Activated T-helper 1 cell treated with anti-CD3 and anti-CD28 coated beads, Interleukin-12 subunit alpha, Interleukin-12 subunit beta, Interleukin-2, Interleukin-4 antibody, amounts not matched to agents 30 ng/mL and 10 ng/mL and 1 ng/mL, durations not matched to agents 14 hours and 24 hours and 36 hours (primary cell): ENCODE results near the gene PKHD1. TPM values are rescaled to one million over a fixed set of nuclear protein-coding genes. Genes with fewer than 3 reads are reported as not detected.

Experiments
- DNase-seq: peaks from one replicate; pipeline ENCODE4 v3.0.0; 2021; ENCODE audit warnings: low spot score
- H3K27ac Mint-ChIP-seq: one replicate; pipeline ENCODE4 v1.8.0; 2021; ENCODE audit warnings: mild to moderate bottlenecking, mixed read lengths
- H3K27me3 Mint-ChIP-seq: one replicate; pipeline ENCODE4 v1.8.0; 2022; ENCODE audit warnings: mild to moderate bottlenecking, moderate library complexity, mixed read lengths; ENCODE audit not compliant: insufficient read depth
- H3K36me3 Mint-ChIP-seq: one replicate; pipeline ENCODE4 v1.8.0; 2021; ENCODE audit warnings: low read depth, mixed read lengths
- H3K4me1 Mint-ChIP-seq: one replicate; pipeline ENCODE4 v1.8.0; 2021; ENCODE audit warnings: low read depth, mixed read lengths
- H3K4me3 Mint-ChIP-seq: one replicate; pipeline ENCODE4 v1.8.0; 2021; ENCODE audit warnings: mild to moderate bottlenecking, moderate library complexity, mixed read lengths
- H3K9me3 Mint-ChIP-seq: one replicate; pipeline ENCODE4 v1.8.0; 2021; ENCODE audit warnings: mixed read lengths
- intact Hi-C: fragments of 100-400 bp; cut with micrococcal nuclease; formaldehyde crosslinking; loops from one replicate; pipeline ENCODE4 v1.15.1; 2024
- total RNA-seq: library from RNA; stranded (reverse); gene quantifications from 2 replicates; pipeline ENCODE4 v1.2.3, GENCODE V29; 2022

PKHD1 gene
- total RNA-seq, 1 donor from 2014 or later, result not detected

DNA sequence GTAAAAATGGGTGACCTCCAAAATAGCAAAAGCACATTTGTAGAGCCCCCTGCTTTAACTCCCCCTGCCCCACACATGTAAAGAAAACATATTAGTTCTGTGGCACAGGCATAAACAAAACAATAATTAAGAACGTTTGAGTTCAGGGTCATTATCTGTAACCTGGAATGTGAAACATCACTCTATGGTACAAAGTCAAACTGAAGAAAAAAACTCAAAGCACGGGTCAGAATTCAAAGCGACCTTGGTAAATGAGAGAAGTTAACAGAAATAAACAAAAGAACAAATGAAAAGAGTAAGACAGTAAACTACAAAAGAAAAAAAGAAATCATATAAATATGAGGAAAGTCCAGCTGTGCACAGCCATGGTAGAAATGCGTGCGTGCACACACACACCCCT lies 67.5 kb downstream of the PKHD1 start:
- H3K9me3 Mint-ChIP-seq, result no peaks in the 10 kb centered on the region
- H3K4me3 Mint-ChIP-seq, result no peak overlapping the region
- intact Hi-C loops, result no loop called here
- peaks cover 9% of the 10 kb centered on the region for H3K27me3 Mint-ChIP-seq
- no peaks in the 10 kb centered on the region for H3K36me3 Mint-ChIP-seq
- DNase-seq, result no peak
- no peak overlapping the region for H3K27ac Mint-ChIP-seq
- no peaks in the 10 kb centered on the region for H3K4me1 Mint-ChIP-seq

DNA sequence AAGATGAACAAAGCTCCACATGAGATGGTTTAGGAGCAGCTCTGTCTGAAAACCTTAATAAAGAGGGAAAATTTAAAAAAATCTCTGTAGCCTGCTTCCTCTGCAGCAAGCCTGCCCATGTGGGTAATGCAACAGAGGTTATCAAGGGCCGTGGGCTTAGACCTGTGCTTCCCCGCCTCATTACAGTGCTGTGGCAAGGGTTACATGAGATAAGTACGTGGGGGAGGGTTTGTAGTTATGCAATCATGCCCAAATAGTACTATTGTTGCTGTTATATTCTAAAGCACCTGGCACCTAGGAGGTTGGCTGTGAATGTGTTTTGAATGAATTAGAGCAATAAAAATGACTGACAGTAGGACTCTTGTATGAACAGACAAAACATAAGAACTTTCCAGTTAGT lies 68.3 kb downstream of the PKHD1 start:
- H3K4me1 Mint-ChIP-seq, result no peaks in the 10 kb centered on the region
- no peak overlapping the region for H3K4me3 Mint-ChIP-seq
- H3K27ac Mint-ChIP-seq, result no peak overlapping the region
- H3K27me3 Mint-ChIP-seq, result peaks cover 9% of the 10 kb centered on the region
- no peaks in the 10 kb centered on the region for H3K9me3 Mint-ChIP-seq
- intact Hi-C loops, result no loop called here
- H3K36me3 Mint-ChIP-seq, result no peaks in the 10 kb centered on the region
- DNase-seq, result no peak

DNA sequence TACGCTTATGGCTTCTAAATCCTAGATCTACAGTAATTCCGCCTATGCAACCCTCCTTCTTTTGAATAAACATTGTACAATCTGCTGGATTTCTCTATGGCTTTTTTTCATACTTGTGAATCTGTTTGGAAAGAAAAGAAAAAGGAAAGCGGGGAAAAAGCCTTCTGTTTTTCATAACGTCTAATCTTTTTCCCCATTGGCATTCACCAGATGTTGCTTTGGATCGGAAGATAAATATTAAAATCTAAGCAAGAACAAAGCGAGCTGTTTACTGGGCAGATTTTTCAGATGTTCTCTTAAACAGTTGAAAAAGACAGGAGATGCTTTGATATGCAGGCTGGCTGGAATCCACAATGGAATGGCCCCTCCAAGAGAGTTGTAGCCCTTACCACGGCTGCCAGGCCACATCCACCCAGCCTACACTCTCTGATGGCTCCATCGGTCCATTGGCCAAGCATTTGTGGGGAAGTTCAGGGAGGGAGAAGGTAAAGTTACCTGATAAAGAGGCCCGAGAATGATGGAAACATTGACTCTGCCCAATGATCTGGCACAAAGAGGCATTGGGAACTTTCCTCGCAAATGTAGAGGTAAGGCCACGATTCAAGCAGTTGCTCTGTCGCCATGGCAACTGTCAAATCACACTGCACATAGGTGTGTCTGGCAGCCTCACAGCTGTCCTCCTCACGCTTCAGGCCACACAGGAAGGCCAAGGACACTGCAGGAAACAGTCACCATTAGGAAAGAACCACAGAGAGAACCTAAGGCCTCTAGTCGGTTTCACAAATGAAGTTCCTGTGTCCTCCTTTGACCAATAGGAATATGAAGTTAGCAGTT lies 70.3 kb downstream of the PKHD1 start:
- no peak overlapping the region for H3K4me3 Mint-ChIP-seq
- intact Hi-C loops, result no loop called here
- H3K4me1 Mint-ChIP-seq, result no peaks in the 10 kb centered on the region
- DNase-seq, result no peak
- H3K36me3 Mint-ChIP-seq, result no peaks in the 10 kb centered on the region
- no peak overlapping the region for H3K27ac Mint-ChIP-seq
- H3K27me3 Mint-ChIP-seq, result peaks cover 11% of the 10 kb centered on the region
- no peaks in the 10 kb centered on the region for H3K9me3 Mint-ChIP-seq

DNA sequence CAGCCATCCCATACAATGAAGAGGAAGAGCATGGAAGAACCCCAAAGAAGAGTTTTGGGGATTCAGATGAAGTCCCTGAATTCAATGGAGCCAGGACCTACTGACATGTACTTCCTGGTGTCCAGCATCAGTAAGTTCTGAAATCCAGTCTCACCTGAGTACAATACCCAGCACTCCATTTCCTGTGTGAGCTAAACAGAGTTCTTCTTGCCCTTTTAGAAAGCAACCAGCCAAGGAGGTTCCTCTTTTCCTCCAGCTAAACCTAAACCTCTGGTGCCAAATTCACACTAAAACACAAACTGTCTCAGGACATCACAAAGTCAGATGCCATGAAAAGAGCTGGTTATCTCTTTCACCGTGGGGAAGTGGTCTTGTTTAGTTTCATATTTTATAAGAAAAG lies 71.5 kb downstream of the PKHD1 start:
- Mint-ChIP-seq H3K4me1 (no peaks in the 10 kb centered on the region), H3K27me3 (peaks cover 14% of the 10 kb centered on the region), H3K4me3 (no peak overlapping the region), H3K36me3 (no peaks in the 10 kb centered on the region), H3K27ac (no peak overlapping the region), H3K9me3 (no peaks in the 10 kb centered on the region)
- no peak for DNase-seq
- intact Hi-C loops, result no loop called here

DNA sequence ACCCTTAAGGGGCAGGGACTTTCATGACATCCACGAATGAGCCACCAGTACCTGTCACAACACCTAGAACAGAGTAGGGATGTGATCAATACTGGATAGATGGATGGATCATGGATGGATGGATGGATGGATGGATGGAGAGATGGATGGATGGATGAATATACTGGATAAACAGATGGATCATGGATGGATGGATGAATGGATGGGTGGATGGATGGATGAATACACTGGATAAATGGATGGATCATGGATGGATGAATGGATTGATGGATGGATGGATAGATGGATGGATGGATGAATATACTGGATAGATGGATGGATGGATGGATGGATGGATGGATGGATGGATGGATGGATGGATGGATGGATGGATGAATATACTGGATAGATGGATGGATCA lies 73.0 kb downstream of the PKHD1 start:
- Mint-ChIP-seq H3K4me1 (no peaks in the 10 kb centered on the region), H3K27ac (no peak overlapping the region), H3K9me3 (no peaks in the 10 kb centered on the region), H3K27me3 (peaks cover 11% of the 10 kb centered on the region), H3K4me3 (no peak overlapping the region), H3K36me3 (no peaks in the 10 kb centered on the region)
- no peak for DNase-seq
- intact Hi-C loops, result no loop called here

DNA sequence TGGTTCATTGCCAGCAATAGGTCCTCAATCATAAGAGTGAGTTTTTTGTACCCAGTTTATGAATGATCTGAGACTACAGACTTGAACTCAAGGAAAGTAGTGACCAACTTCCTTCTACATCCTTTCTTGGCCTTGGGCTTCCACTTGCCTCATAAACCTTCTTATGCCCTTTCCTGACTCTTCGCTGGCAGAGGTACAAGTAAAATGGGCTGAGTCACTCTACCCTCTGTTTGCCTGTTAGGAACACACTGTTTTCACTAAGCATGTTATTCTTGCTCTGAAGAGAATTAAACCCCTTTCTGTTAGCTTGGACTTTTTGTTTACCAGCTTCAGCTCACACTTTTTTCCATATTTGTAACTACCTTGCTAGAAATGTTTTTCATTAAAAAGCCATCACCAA lies 74.4 kb downstream of the PKHD1 start:
- Mint-ChIP-seq H3K4me3 (no peak overlapping the region), H3K36me3 (no peaks in the 10 kb centered on the region), H3K27me3 (peaks cover 7% of the 10 kb centered on the region), H3K9me3 (no peaks in the 10 kb centered on the region), H3K27ac (no peak overlapping the region), H3K4me1 (no peaks in the 10 kb centered on the region)
- intact Hi-C loops, result no loop called here
- DNase-seq, result no peak

DNA sequence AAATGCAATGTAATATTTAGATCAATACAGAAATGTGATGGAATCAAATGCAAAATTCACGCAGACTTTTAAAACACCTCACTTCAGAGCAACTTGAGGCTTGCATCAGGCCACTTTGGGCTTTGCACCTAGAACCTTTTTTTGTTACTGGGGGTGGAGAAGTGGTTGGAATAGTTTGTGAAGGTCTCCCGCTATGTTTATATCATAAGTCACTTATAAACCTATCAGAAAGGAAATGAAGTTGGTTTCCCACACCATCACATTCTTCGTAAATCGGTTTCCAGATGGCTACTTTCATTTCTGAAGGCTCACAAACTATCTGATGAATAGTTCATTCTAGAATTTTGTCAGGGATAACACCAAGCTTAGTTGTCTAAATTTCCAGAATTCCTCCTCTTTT lies 74.8 kb downstream of the PKHD1 start:
- H3K27me3 Mint-ChIP-seq, result peaks cover 7% of the 10 kb centered on the region
- no peaks in the 10 kb centered on the region for H3K36me3 Mint-ChIP-seq
- DNase-seq, result no peak
- no peaks in the 10 kb centered on the region for H3K4me1 Mint-ChIP-seq
- intact Hi-C loops, result no loop called here
- no peak overlapping the region for H3K27ac Mint-ChIP-seq
- no peaks in the 10 kb centered on the region for H3K9me3 Mint-ChIP-seq
- no peak overlapping the region for H3K4me3 Mint-ChIP-seq

DNA sequence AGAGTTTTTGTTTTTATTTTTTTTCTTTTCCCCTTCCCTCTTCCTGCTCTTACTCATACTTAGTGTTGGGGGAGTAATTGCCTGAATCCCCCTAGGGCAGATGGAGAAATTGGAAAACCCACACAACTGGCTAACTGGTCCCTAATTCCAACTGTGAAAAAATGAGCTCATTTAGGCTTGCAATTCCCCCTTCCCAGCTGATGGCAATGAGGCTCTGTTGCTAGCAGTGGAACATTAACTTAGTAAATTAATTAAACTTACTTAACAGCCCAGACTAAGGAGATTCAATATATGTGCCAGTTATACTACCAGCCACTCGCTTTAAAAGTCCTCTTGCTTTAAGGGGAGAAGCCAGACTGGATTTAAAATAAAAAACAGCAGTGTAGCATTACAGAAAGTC lies 76.6 kb downstream of the PKHD1 start:
- intact Hi-C loops, result no loop called here
- Mint-ChIP-seq H3K27ac (no peak overlapping the region), H3K4me1 (no peaks in the 10 kb centered on the region), H3K4me3 (no peak overlapping the region), H3K36me3 (no peaks in the 10 kb centered on the region), H3K9me3 (no peaks in the 10 kb centered on the region), H3K27me3 (peaks cover 7% of the 10 kb centered on the region)
- DNase-seq, result no peak

DNA sequence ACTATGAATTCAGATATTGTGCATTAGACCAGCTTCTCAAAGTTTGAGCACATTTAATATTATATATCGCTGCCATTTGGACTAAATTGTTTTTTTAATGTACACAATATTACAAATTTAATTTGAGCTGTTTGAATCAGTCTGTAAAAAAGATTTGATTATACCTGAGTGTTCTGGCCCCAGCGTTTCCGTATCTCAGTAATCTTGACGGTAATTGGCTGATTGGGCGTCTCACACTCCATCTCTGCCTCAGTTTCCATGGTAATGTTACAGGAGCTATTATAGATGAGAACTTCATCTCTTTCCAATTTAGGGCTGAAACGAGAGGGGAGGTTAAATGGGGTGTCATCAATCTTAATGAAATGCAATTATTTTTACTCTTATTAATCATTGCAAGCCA lies 77.3 kb downstream of the PKHD1 start:
- Mint-ChIP-seq H3K9me3 (no peaks in the 10 kb centered on the region), H3K27me3 (peaks cover 5% of the 10 kb centered on the region), H3K27ac (no peak overlapping the region), H3K36me3 (no peaks in the 10 kb centered on the region), H3K4me3 (no peak overlapping the region), H3K4me1 (no peaks in the 10 kb centered on the region)
- intact Hi-C loops, result no loop called here
- DNase-seq, result no peak

DNA sequence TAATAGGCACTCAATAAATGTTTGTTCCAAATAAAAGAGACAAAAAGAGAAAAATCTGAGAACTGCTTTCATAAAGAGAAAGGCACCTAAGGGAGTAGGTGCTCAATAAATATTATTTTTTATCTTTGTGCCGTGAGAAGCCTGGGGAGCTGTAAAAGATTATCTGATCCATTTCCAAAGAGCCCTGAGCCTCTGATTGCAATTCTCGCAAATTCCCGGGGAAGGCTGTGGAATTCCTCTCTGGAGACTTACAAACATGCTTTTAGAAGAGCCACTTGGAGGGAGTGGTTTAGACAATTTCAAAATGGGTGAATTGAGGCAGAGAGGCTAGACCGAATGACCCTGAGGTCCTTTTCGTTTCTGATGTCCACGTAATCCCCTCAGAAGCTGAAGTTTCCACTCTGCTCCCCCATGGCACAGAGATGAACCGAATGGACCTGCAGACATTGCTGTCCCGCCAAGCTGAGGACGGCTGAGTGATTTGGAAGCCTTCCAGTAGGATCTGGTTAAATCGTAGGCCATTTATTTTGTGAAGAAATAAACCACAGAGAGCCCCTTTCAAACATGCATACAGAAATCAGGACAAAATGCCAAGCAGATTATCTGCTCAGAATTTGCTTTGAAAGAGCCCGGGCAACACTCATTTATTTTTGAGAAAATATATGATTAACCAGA lies 77.8 kb downstream of the PKHD1 start:
- intact Hi-C loops, result no loop called here
- DNase-seq, result no peak
- H3K4me3 Mint-ChIP-seq, result no peak overlapping the region
- peaks cover 5% of the 10 kb centered on the region for H3K27me3 Mint-ChIP-seq
- H3K4me1 Mint-ChIP-seq, result no peaks in the 10 kb centered on the region
- no peaks in the 10 kb centered on the region for H3K36me3 Mint-ChIP-seq
- H3K27ac Mint-ChIP-seq, result no peak overlapping the region
- no peaks in the 10 kb centered on the region for H3K9me3 Mint-ChIP-seq

DNA sequence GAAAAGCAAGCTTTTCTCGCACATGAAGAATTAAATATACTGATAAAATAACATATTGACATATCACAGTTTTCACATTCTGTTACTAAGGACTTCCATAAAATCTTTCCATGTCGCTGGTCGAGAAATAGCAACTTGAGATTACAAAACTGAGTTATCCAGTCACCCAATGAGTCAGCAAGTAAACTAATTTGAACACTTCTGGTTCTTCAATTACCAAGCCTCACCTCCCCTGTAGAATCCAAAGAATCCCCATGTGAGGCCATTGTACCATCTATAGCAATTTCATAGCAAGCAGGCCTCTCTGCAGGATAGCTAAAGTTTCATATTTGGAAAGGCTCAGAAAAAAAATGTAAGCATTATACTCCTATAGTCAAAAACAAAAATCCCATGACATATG lies 87.3 kb downstream of the PKHD1 start:
- H3K4me1 Mint-ChIP-seq, result no peaks in the 10 kb centered on the region
- no peak overlapping the region for H3K27ac Mint-ChIP-seq
- no peaks in the 10 kb centered on the region for H3K9me3 Mint-ChIP-seq
- intact Hi-C loops, result no loop called here
- peaks cover 4% of the 10 kb centered on the region for H3K27me3 Mint-ChIP-seq
- no peak for DNase-seq
- no peak overlapping the region for H3K4me3 Mint-ChIP-seq
- no peaks in the 10 kb centered on the region for H3K36me3 Mint-ChIP-seq

DNA sequence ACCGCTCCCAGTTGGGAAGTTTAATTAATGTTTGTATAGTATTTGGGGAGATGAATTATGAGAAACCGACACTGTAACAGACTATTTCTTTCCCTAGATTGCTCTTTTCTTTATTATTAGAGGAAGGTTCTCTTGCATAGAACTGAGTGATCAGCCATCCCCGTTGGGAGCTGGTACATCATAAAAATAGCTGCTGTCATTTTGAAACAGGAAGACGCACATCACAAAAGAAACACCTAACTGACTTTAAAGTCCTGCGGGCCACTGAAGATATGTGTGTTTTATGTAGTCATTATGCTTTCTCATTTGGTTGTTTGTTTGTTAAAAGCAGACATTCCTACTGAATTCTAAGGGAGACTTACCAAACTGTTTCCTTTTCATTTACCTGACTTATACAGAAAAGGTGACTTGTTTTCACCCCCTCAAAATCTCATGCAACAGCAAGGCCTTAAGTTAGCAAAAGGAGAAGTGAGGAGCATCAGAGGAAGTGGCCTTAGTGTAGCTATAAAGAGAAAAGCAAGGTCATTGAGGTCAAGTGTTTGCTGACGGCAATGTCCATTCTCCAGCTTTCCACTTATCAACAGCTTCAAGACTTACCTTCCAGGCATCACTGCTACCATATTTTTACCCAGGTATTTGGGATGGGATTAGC lies 91.0 kb downstream of the PKHD1 start:
- intact Hi-C loops, result no loop called here
- Mint-ChIP-seq H3K4me3 (no peak overlapping the region), H3K27ac (no peak overlapping the region), H3K9me3 (no peaks in the 10 kb centered on the region), H3K27me3 (peaks cover 4% of the 10 kb centered on the region), H3K4me1 (no peaks in the 10 kb centered on the region), H3K36me3 (no peaks in the 10 kb centered on the region)
- DNase-seq, result no peak

DNA sequence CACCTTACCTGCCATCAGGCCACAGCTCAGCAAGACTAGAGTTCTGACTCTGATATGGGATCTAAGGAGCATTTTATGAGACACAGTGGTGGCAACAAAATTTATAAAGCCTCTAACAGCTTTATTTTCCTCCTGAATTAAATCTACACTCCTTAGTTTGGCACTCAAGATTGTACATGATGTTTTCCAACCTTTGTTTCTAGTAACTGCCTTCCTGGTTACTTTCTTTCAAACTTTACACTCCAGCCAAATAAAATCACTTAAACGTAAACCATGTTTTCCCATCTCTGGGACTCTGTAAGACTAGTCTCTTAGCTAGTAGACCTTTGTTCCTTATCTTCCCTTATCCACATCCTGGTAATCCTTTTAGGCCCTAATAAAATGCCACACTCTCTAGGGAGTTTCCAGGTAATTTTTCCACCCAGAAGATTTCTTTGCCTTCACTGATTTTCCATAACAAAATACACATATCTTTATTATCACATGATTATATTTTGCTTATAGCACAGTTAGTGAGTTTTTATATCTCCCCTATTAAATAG lies 92.1 kb downstream of the PKHD1 start:
- Mint-ChIP-seq H3K4me3 (no peak overlapping the region), H3K9me3 (no peaks in the 10 kb centered on the region), H3K27me3 (peaks cover 4% of the 10 kb centered on the region), H3K4me1 (no peaks in the 10 kb centered on the region), H3K36me3 (no peaks in the 10 kb centered on the region), H3K27ac (no peak overlapping the region)
- intact Hi-C loops, result no loop called here
- DNase-seq, result no peak
